Dermis blood vessel endothelial cell (primary cell): ENCODE measurements around the gene COL11A1. TPM values are rescaled to one million over a fixed set of nuclear protein-coding genes. Genes with fewer than 3 reads are reported as not detected.
A peak's percentile ranks its signal among the peaks of the same experiment; 100 is the strongest.
"Not testable (repeated sequence)": the region's sequence is repeated elsewhere in the genome, so short reads cannot be mapped to it uniquely, and the experiment has no call there.

Experiments
- DNase-seq: peaks from one replicate; pipeline ENCODE4 v3.0.0; 2010
- total RNA-seq: library from RNA; depleted of rRNA; stranded (reverse); fragments of >200 nt; gene quantifications from 2 replicates; pipeline ENCODE4 v1.2.3, GENCODE V29; 2014

Gene COL11A1
- total RNA-seq, 1 donor from 2014 or later = under 0.01 TPM

GRCh38 chr1:103075316-103076000 lies 32.9 kb downstream of the COL11A1 start:
- DNase-seq = no peak

DNA sequence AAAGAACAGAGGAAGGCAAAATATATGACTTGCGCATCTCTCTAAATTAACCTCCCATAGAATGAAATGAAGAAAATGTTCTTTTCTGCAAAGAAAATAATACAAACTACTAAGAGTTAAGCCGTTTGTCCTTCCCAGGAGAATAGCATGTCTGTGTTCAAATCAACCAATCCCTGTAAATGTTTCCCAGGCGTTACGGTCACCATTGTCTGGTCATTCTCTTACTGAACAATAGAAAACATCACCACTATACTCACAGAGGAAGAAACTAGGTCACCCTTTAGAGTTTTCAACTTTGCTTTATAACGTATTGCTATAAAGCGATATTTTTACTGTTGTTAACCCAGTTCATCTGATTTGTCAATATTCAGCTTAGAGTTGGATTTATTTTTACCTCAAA lies 34.1 kb downstream of the COL11A1 start:
- DNase-seq = no peak

DNA sequence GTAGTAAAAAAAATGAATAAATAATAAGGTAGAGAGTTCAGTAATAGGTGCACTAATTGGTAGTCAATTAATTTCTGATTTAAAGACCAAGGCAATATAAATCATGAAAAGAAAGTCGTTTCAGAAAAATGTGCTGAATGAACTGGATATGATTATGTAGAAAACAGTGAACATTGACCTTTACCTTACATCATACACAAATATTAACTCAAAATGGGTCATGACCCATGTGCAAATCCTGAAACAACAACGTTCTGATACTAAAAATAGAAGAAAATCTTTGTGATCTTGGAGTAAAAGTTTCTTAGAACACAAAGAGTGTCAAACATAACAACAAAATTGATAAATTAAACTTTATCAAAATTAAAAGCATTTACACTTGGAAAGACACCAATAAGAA lies 39.1 kb downstream of the COL11A1 start:
- no peak for DNase-seq

DNA sequence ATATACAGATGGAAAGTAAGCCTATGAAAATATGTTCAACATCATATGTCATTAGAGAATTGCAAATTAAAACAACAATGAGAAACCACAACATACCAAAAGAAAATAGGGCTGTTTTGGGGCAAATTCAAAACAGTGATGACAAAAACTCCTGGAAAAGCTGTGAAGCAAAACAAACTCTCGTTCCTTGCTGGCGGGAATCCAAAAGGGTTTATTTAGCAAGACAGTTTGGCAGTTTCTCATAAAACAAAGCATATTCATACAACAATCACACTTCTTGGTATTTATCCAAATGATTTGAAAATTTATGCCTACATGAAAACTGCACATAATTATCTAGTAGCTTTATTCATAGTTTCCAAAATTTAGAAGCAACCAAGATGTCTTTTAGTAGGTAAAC lies 44.4 kb downstream of the COL11A1 start:
- no peak for DNase-seq

- DNase-seq = no peak
Measured at GRCh38 chr1:103058391-103058790, 49.9 kb downstream of the COL11A1 start.

- DNase-seq = no peak
Measured at GRCh38 chr1:103056423-103056822, 51.9 kb downstream of the COL11A1 start.

DNA sequence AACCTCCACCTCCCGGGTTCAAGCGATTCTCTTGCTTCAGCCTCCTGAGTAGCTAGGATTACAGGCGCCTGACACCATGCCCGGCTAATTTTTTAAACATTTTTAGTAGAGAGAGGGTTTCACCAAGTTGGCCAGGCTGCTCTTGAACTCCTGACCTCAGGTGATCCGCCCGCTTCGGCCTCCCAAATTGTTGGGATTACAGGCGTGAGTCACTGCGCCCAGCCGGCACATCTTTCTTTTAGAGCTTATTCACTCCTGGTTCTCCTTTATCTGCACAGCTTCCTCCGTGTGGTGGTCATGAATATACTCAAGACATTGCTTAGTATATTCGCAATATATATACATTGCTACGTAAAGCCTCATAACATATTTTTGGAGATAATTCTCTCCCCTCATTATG lies 80.2 kb downstream of the COL11A1 start:
- not testable (repeated sequence) for DNase-seq

DNA sequence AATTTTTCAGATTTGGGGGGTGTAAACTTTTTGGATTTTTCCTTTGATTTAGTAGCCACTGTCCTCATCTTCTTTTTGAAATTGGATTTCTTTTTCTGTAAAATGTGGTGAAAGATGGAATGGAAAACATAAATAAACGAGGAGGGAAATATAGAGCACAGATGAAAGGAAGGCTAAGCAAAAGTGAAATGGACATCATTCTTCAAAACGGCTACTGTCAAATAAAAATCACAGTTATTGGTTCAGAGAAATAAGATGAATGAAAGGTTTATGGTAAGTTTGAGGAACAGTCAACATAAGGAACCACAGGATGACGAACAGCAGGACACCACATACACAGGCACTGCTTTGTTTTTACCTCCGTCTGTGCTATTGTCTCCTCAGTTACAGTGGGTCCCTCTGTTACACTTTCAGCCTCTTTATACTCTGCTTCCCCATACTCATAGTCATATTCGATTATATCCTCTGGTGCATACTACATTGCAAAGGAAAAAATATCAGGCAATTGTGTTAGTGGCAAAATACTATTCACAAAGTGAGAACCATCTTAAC lies 82.4 kb downstream of the COL11A1 start:
- DNase-seq = no peak

- no peak for DNase-seq
Measured at GRCh38 chr1:103024051-103024450, 84.3 kb downstream of the COL11A1 start.

DNA sequence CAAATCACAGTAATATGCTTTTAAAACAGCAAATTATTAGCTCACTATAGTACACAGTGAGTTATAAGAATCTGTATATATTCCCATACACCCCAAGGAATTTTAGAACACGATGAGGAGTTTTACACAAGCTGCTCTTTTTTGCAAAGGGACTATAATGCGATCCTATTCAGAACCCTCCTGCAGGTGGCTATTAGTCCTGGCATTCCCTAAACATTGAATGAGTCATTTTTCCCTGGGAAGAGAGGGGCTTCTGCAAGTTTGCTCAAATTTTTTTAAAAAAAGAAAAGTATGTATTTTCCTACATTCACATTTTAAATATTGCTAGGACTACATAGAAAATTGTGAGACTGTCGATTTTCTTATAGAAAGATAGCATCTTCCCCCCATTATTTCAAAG lies 106.3 kb downstream of the COL11A1 start:
- no peak for DNase-seq

- no peak for DNase-seq
Measured at GRCh38 chr1:102978874-102979273, 129.4 kb downstream of the COL11A1 start.

- DNase-seq = no peak
Measured at GRCh38 chr1:102977292-102977691, 131.0 kb downstream of the COL11A1 start.

DNA sequence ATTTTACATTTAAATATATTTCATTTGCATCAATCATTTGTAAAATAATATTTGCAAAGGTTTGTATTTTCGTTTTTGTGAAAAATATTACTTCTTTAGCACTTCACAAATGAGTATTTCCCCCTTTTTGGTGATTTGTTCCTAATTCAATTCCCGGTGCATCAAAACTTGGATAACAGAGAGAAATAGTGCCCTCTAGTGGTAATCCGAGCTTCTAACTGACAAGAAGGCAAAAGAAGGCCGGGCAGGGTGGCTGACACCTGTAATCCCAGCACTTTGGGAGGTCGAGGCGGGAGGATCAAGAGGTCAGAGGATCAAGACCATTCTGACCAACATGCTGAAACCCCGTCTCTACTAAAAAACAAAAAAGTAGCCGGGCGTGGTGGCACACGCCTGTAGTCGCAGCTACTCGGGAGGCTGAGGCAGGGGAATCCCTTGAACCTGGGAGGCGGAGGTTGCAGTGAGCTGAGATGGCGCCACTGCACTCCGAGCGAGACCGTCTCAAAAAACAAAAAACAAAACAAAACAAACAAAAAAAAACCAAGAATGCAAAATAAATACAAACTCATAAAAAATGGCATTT lies 137.7 kb downstream of the COL11A1 start:
- DNase-seq = peak; percentile 72

GRCh38 chr1:102967786-102968185 lies 140.5 kb downstream of the COL11A1 start:
- no peak for DNase-seq

DNA sequence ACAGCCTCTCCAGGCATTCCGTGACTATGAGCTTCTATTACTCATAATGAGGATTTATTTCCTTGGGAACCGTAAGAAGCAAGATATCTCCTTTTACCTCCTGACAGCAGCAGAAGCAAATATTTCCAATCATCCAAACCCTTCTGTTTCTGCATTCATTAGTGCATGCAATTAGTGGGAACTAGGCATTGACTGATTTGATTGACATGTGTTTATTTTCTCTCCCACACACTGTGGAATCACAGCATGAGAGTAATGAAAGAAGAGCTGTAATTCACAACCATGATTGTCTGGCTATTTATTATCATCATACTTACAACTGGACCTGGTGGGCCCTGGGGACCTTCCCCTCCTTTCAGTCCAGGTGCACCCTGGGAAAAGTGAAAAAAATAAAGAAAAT lies 146.8 kb downstream of the COL11A1 start:
- no peak for DNase-seq

DNA sequence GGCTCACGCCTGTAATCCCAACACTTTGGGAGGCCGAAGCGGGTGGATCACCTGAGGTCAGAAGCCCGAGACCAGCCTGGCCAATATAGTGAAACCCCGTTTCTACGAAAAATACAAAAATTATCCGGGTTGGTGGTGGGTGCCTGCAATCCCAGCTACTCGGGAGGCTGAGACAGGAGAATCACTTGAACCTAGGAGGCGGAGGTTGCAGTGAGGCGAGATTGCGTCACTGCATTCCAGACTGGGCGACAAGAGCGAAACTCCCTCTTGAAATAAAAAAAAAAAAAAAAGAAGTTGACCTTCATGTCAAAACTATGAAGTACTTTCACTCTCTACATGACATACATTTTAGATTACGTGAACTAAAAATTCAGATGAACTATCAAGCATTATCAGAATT lies 153.7 kb downstream of the COL11A1 start:
- no peak for DNase-seq

GRCh38 chr1:102952400-102952799 lies 155.9 kb downstream of the COL11A1 start:
- DNase-seq = no peak

DNA sequence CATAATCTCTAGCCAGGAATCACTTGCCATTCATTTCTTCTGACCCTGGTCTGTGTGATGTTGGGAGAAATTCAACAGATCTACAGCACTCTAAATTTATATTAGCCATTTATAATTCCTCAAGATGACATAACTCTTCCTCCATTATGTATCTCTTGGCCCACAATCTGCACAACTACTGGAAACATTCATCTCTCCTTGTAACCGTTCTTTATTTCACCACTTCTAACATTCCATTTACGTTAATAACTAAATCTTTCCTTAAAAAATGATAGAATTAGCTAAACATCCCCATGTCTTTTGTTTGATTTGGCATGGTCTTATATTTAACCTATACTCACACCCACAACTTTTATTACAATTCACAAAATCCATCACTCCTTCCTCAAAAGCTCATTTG lies 166.0 kb downstream of the COL11A1 start:
- no peak for DNase-seq

DNA sequence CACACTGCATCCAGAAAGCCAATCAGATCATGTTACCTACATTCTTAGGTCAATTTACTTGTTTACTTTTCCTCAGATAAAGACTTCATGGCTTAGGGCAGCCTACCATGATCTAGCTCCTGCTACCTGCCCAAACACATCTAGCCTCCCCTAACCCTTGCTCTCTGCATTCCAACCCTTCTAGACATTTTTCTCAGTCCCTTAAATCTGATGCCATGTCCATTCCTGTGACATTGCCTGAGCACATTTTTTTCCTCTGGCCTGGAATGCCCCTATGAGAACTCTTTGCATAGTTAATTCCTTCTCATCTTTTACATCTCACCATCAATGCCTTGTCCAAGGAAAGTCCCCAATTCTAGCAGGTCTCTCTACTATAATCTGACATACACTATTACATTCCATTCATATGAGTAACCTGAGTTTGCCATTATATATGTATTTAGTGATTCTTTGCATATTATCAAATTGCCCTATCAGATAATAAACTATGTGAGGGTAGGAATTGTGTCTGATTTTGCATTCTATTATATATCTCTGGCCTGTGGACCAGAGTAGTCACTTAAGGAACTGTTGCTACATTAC lies 166.9 kb downstream of the COL11A1 start:
- DNase-seq = no peak

GRCh38 chr1:102937401-102937800 lies 170.9 kb downstream of the COL11A1 start:
- DNase-seq = no peak

DNA sequence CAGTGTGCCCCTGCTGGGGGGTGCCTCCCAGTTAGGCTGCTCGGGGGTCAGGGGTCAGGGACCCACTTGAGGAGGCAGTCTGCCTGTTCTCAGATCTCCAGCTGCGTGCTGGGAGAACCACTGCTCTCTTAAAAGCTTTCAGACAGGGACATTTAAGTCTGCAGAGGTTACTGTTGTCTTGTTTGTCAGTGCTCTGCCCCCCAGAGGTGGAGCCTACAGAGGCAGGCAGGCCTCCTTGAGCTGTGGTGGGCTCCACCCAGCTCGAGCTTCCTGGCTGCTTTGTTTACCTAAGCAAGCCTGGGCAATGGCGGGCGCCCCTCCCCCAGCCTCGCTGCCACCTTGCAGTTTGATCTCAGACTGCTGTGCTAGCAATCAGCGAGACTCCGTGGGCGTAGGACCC lies 175.0 kb downstream of the COL11A1 start:
- not testable (repeated sequence) for DNase-seq

DNA sequence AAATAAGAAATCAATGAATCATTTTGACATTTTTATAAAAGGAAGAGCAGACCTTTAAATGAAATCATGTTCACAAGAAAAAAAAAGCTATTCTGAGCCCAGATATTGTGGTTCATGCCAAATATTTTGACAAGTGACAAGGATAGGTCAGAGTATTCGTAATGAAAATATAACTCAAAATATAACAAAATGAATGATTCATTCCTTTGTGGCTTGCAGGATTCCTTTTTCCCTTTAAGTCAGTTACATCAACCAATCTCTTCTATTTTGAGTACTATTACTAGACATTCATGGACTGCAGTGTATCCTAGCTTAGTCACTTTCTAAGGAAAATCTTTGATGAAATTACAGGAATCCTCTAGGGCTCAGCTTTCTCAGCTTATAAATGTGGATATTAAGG lies 188.7 kb downstream of the COL11A1 start:
- no peak for DNase-seq

- no peak for DNase-seq
Measured at GRCh38 chr1:102901996-102902395, 206.3 kb downstream of the COL11A1 start.

DNA sequence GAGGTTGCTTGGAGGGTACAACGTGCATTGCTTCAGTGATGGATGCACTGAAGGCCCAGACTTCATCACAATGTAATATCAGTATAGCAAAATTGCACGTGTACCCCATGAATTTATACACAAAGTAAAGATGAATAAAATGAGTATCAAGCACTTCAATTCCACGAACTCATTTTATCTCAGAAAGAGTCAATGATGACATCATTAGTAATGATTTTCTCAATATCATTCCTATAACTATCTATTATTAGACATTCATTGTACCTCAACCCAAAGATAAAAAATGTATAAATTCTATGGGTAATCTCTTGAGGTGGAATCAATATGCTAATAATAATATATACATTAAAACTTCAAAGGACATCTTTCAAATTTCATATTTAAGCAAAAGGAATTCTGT lies 208.4 kb downstream of the COL11A1 start:
- DNase-seq = no peak
